Heart right ventricle (tissue), 16 donors: ENCODE results near the gene KCTD1. TPM values are rescaled to one million over a fixed set of nuclear protein-coding genes. Genes with fewer than 3 reads are reported as not detected.
A peak's percentile ranks its signal among the peaks of the same experiment; 100 is the strongest.

Experiments
- ATAC-seq, 8 donors: fragments of 200-7000 bp; cut with Tn5 transposase; one replicate each; pipeline ENCODE4 v1.9.1; 2020; ENCODE audit warnings: mild to moderate bottlenecking in 8 of 8, moderate library complexity in 8 of 8, moderate number of reproducible peaks in 1 of 8
- DNase-seq, 2 donors: peaks; one replicate each; pipeline ENCODE4 v3.0.0-alpha.2; 2020
- H3K27ac ChIP-seq, 10 donors: fragments of 200-600 bp; sonication (generic) in 2 of 10; one replicate each; pipeline versions ENCODE4 v1.5.0 to v1.8.0; 2020 to 2022; ENCODE audit warnings: mild to moderate bottlenecking in 3 of 10
- H3K27me3 ChIP-seq, 7 donors: fragments of 200-600 bp; one replicate each; pipeline ENCODE4 v1.8.0; 2021 to 2022; ENCODE audit warnings: mild to moderate bottlenecking in 2 of 7
- H3K36me3 ChIP-seq, 9 donors: fragments of 200-600 bp; sonication (generic) in 1 of 9; one replicate each; pipeline versions ENCODE4 v1.5.0 to v1.8.0; 2020 to 2022; ENCODE audit warnings: mild to moderate bottlenecking in 2 of 9
- H3K4me1 ChIP-seq, 9 donors: fragments of 200-600 bp; sonication (generic) in 1 of 9; one replicate each; pipeline versions ENCODE4 v1.5.0 to v1.8.0; 2020 to 2022; ENCODE audit warnings: mild to moderate bottlenecking in 4 of 9
- H3K4me3 ChIP-seq, 10 donors: fragments of 200-600 bp; sonication (generic) in 2 of 10; one replicate each; pipeline versions ENCODE4 v1.5.0 to v1.8.0; 2020 to 2022; ENCODE audit warnings: mild to moderate bottlenecking in 7 of 10, moderate library complexity in 2 of 10
- H3K9me3 ChIP-seq, 11 donors: fragments of 200-600 bp in 10 of 11; sonication (generic) in 2 of 11; one replicate each; pipeline versions ENCODE4 v1.5.0 to v1.8.0; 2013 to 2022; ENCODE audit warnings: mild to moderate bottlenecking in 2 of 11, control low read depth in 1 of 11, moderate library complexity in 1 of 11
- WGBS, 2 donors: extraction: QIAGEN DNeasy Blood & Tissue Kit; methylation state at CpG; one replicate each; pipeline ENCODE4 v1.1.7; 2013; ENCODE audit warnings: inconsistent platforms in 1 of 2; 5-methylcytosine and 5-hydroxymethylcytosine counted together
- intact Hi-C, 10 donors: fragments of 100-400 bp; cut with DNase I; formaldehyde crosslinking; loops; one replicate each; pipeline versions ENCODE4 v1.11.1 to v1.14.2; 2022
- polyA plus RNA-seq, 2 donors: library from polyadenylated mRNA; stranded (reverse); fragments of 200-250 nt; gene quantifications; one replicate each; pipeline ENCODE4 v1.2.3, GENCODE V29; 2013
- total RNA-seq, 10 donors: library from RNA; stranded (reverse); fragmentation: NEBNext Ultra II Directional in 3 of 10; extraction: Animal tissue kit (Norgen Biotek cat#: 25700) in 3 of 10; gene quantifications; one replicate each; pipeline versions ENCODE4 v1.2.1 to v1.2.4, GENCODE V29; 2021 to 2023
- TF ChIP-seq, protein P1 (sequence below), 9 donors: fragments of 200-600 bp; sonication (generic) in 2 of 9; IDR thresholded peaks; one replicate each; pipeline versions ENCODE4 v1.5.0 to v1.8.0; 2021 to 2022; ENCODE audit warnings: antibody characterized with exemption in 9 of 9, mild to moderate bottlenecking in 5 of 9, moderate library complexity in 1 of 9
- donor health status: Arrhythmogenic right ventricular cardiomyopathy.
- donor health status: ischemic (EF 13 %, LVEDD 7.1; RV severe dilation, severe dysfunction).
- donor health status: healthy with polysubstance abuse.
- donor health status: DM: no; HTN: yes; CAD: no.
- donor health status: DM: no; HTN: no; CAD: no.
- donor health status: ischemic (EF 25% LVEDD 6.9; RV normal size, moderate dysfunction).
- donor health status: ischemic (EF 25% LVEDD 5.7; RV mildly dilated, moderate dysfunction).
- donor health status: healthy.
- donor health status: DM: yes; HTN: yes; CAD: no.
- donor health status: Ischemic cardiomyopathy.
- donor health status: ischemic (EF 35%, LVEDD 5.7; RV mildly dilated, moderate dysfunction).
- donor health status: nonischemic (EF 11% LVEDD 7.7; RV severe dilation, severe dysfunction).
- donor health status: DM: yes; HTN: yes; CAD: no.
- donor health status: PGD.
- donor health status: ischemic (EF 29% LVEDD 5.4; RV normal size, mild dysfunction).
- donor health status: nonischemic (EF 23%, LVEDD 6.1; RV moderate dilation, normal function).

Gene KCTD1
- total and polyA plus RNA-seq, 12 donors = 7.5 to 16.7 (median 10.7) TPM

DNA sequence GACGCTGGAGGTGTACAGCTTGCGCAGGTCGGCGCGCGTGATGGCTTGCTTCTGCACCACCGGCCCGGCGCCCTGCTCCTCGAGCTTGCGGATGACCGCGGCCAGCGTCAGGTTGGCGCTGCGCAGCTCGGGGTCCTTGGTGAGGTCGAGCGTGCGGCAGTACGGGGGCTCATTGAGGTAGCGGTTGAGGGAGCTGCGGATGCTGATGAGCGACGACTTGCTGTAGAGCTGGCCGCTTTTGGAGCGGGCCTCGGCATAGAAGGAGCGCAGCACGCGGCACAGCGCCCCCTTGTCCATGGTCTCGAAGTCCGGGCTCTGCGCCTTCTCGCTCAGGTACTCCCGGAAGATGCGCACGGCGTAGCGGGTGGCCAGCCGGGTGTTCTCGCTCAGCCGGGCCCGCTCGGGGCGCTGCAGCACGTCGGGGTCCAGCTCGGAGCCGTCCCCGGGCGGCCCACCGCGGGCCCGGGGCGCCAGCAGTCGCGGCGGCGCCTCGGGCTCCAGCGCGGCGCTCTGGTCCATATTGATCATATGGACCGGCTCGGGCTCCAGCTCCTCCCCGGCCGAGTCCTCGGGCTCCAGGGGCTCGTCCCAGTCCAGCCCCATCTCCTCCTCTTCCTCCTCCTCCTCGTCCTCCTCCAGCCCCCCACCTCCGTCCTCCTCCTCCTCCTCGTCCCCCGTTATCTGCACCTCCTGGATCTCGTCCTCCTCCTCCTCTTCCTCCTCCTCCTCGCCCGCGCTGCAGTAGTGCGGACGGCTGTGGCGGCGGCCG is 523 bp downstream of the KCTD1 start:
- no peaks in the 10 kb centered on the region for H3K36me3 ChIP-seq
- peak overlapping the region; percentile 55 to 86 (median 75) for H3K4me3 ChIP-seq
- peak overlapping the region in 7 of 10 donors; percentile 37 to 84 (median 77) for H3K27ac ChIP-seq
- peaks cover 0 to 60% (median 20%) of the 10 kb centered on the region in 7 donors for H3K27me3 ChIP-seq
- peaks cover 10 to 68% (median 51%) of the 10 kb centered on the region in 9 donors for H3K4me1 ChIP-seq
- ATAC-seq (peak; percentile 31 to 64 (median 54)), DNase-seq (peak; percentile 50 to 66)
- intact Hi-C loops = loop anchor here in 4 of 10 donors (5.0 to 10.0 kb wide), 5 partner anchors 107 to 163 kb away; no protein-coding TSS in a partner anchor
- 4 to 6% methylated on average over 79 to 84 of the region's 84 CpGs for WGBS, 2 donors
- TF ChIP-seq, protein P1, sequence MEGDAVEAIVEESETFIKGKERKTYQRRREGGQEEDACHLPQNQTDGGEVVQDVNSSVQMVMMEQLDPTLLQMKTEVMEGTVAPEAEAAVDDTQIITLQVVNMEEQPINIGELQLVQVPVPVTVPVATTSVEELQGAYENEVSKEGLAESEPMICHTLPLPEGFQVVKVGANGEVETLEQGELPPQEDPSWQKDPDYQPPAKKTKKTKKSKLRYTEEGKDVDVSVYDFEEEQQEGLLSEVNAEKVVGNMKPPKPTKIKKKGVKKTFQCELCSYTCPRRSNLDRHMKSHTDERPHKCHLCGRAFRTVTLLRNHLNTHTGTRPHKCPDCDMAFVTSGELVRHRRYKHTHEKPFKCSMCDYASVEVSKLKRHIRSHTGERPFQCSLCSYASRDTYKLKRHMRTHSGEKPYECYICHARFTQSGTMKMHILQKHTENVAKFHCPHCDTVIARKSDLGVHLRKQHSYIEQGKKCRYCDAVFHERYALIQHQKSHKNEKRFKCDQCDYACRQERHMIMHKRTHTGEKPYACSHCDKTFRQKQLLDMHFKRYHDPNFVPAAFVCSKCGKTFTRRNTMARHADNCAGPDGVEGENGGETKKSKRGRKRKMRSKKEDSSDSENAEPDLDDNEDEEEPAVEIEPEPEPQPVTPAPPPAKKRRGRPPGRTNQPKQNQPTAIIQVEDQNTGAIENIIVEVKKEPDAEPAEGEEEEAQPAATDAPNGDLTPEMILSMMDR (IDR thresholded peaks at IDR 0.05) = peak in 7 of 9 donors; percentile 37 to 64 (median 49)
- H3K9me3 ChIP-seq = no peaks in the 10 kb centered on the region

DNA sequence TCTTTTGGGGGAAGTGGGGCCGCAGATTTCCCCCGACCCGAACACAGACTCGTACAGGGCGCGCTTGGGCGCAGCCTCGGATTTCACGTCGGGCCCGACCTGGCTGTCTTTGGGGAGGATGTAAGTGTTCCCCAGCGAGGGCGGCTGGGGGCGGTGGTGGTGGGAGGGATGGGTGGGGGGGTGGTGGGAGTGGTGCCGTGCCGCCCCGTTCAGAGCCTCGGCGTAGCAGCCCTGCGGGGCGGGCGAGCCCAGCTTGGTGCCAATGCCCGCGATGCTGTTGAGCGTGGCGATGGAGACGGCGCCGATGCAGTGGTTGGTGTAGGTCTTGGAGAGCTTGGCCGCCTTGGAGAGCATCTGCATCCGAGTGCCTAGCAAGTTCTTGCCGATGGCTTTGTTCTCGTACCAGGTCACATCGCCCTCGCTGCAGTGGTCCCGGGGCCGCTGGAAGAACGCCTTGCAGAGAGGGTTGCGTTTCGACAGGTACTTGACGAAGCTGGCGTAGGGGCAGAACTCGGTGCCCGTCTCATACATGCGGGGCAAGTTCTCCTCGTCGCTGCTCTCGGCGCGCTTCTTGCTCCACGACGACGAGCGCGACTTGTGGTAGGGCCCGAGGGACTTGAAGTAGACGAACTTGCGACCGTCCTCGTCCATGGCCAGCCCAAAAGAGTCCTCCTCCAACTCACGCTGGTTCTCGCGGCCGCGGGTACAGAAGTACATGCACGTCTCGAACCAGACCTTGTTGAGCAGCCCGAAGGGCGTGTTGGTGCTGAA is 1.3 kb downstream of the KCTD1 start:
- ATAC-seq (no peak), DNase-seq (peak in 1 of 2 donors; percentile 11)
- H3K4me3 ChIP-seq = peak overlapping the region; percentile 55 to 86 (median 75)
- peaks cover 0 to 52% (median 17%) of the 10 kb centered on the region in 7 donors for H3K27me3 ChIP-seq
- TF ChIP-seq, protein P1 (IDR thresholded peaks at IDR 0.05) = no peak
- WGBS, 2 donors = 44 to 61% methylated on average over 68 to 69 of the region's 69 CpGs
- H3K27ac ChIP-seq = no peak overlapping the region
- intact Hi-C loops = loop anchor here in 4 of 10 donors (5.0 to 10.0 kb wide), 5 partner anchors 108 to 162 kb away; no protein-coding TSS in a partner anchor
- peaks cover 10 to 68% (median 51%) of the 10 kb centered on the region in 9 donors for H3K4me1 ChIP-seq
- H3K9me3 ChIP-seq = no peaks in the 10 kb centered on the region
- H3K36me3 ChIP-seq = no peaks in the 10 kb centered on the region

DNA sequence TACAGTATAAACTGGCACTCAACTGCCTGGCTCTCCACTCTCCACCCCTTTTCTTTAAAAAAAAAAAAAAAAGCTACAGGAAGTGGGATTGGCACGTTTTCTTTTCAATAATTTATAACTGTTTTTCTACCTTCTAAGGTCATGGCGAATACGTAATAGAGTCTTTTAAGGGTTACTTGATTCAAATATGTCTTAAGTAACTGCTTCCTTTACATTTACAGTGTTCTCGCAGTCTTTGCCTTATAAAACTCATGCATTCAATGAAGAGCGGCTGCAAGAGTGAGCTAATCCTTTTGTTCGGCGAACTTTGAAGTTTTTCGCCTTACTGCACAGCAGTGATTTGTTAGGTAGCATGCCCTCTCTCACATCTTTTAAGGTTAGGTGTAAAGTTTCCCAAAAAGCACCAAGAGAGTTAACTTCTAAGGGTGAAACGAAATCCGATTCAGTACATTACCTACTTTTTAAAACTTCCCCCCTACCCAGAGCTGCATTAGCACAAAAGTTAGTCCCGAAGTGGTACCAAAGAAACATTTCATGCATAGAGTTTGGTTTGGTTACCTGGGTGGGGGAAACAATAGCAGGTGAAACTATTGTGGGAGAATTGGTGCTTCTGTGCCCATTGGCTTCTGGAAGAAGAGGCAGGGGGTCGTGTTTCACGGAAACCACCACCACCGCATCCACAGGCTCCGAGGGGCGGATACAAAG is 2.0 kb downstream of the KCTD1 start:
- H3K4me1 ChIP-seq = peaks cover 10 to 64% (median 50%) of the 10 kb centered on the region in 9 donors
- 72 to 80% methylated on average over 16 of the region's 16 CpGs for WGBS, 2 donors
- intact Hi-C loops = loop anchor here in 4 of 10 donors (5.0 to 10.0 kb wide), 5 partner anchors 108 to 162 kb away; no protein-coding TSS in a partner anchor

More for the DNA sequence above, 2.0 kb downstream of the KCTD1 start:
- Histone ChIP-seq H3K9me3 (no peaks in the 10 kb centered on the region), H3K4me3 (peak overlapping the region in 3 of 10 donors; percentile 11 to 86 (median 55)), H3K36me3 (no peaks in the 10 kb centered on the region), H3K27me3 (peaks cover 0 to 45% (median 13%) of the 10 kb centered on the region in 7 donors), H3K27ac (no peak overlapping the region)
- TF ChIP-seq, protein P1 (IDR thresholded peaks at IDR 0.05) = no peak
- DNase-seq (no peak), ATAC-seq (no peak)
